Measurements from ENCODE around the gene NGB. TPM values are rescaled to one million over a fixed set of nuclear protein-coding genes. Genes with fewer than 3 reads are reported as not detected.

NGB gene
- total and polyA plus RNA-seq, 7 experiments from 2014 or later, result not detected

Small RNA genes within 50 kb of the gene (microRNA-seq; reads per million reads assigned to microRNA genes)
- not detected for gene MIR1260A (ENCODE audit: borderline microRNAs expressed)

Other genes starting within 250 kb of the NGB start
- gene IRF2BPL, start 242.5 kb downstream of the NGB start, total RNA-seq, result 10 to 100 TPM; 30.2 to 45.2 (median 34.6) TPM
- gene IRF2BPL, start 242.5 kb downstream of the NGB start, polyA plus RNA-seq, result 1 to 10 TPM; 3.5 to 3.8 TPM
- gene CIPC, start 172.9 kb downstream of the NGB start, total RNA-seq, result 10 to 100 TPM in 4 of 5 experiments, 1 to 10 TPM in 1; 5.5 to 14.2 (median 12.9) TPM
- 1 to 10 TPM; 4.3 to 8.4 TPM for gene CIPC, start 172.9 kb downstream of the NGB start, polyA plus RNA-seq
- not detected for gene ZDHHC22, start 129.4 kb downstream of the NGB start, total RNA-seq
- gene ZDHHC22, start 129.4 kb downstream of the NGB start, polyA plus RNA-seq, result not detected
- 1 to 10 TPM in 2 of 5 experiments, under 1 TPM in 3; 0.46 to 4.9 (median 0.80) TPM for gene TMEM63C, start 89.4 kb downstream of the NGB start, total RNA-seq
- gene TMEM63C, start 89.4 kb downstream of the NGB start, polyA plus RNA-seq, result not detected
- gene POMT2, start 49.7 kb upstream of the NGB start, total RNA-seq, result 10 to 100 TPM in 2 of 5 experiments, 1 to 10 TPM in 3; 6.9 to 15.3 (median 9.4) TPM
- gene POMT2, start 49.7 kb upstream of the NGB start, polyA plus RNA-seq, result under 1 TPM in 1 of 2 donors, not detected in 1; 0.39 TPM
- gene GSTZ1, start 49.8 kb upstream of the NGB start, total RNA-seq, result 10 to 100 TPM in 3 of 5 experiments, 1 to 10 TPM in 2; 7.1 to 13.4 (median 11.5) TPM
- 1 to 10 TPM; 5.6 to 9.5 TPM for gene GSTZ1, start 49.8 kb upstream of the NGB start, polyA plus RNA-seq
- 10 to 100 TPM in 1 of 5 experiments, 1 to 10 TPM in 4; 5.5 to 18.6 (median 7.0) TPM for gene TMED8, start 105.9 kb upstream of the NGB start, total RNA-seq
- gene TMED8, start 105.9 kb upstream of the NGB start, polyA plus RNA-seq, result 1 to 10 TPM; 2.4 to 3.1 TPM
- gene SAMD15, start 106.2 kb upstream of the NGB start, total RNA-seq, result under 1 TPM in 3 of 5 experiments, not detected in 2; 0.27 to 0.46 (median 0.42) TPM
- gene SAMD15, start 106.2 kb upstream of the NGB start, polyA plus RNA-seq, result not detected
- 1 to 10 TPM in 1 of 5 experiments, under 1 TPM in 4; 0.32 to 1.1 (median 0.56) TPM for gene NOXRED1, start 152.3 kb upstream of the NGB start, total RNA-seq
- not detected for gene NOXRED1, start 152.3 kb upstream of the NGB start, polyA plus RNA-seq
- gene VIPAS39, start 186.4 kb upstream of the NGB start, total RNA-seq, result 10 to 100 TPM; 12.1 to 21.2 (median 20.5) TPM
- 10 to 100 TPM; 10.5 to 11.7 TPM for gene VIPAS39, start 186.4 kb upstream of the NGB start, polyA plus RNA-seq
- 100 to 1,000 TPM in 3 of 5 experiments, 10 to 100 TPM in 2; 51.6 to 176 (median 103) TPM for gene AHSA1, start 186.9 kb upstream of the NGB start, total RNA-seq
- gene AHSA1, start 186.9 kb upstream of the NGB start, polyA plus RNA-seq, result 100 to 1,000 TPM; 142 to 175 TPM
- not detected for gene ISM2, start 227.6 kb upstream of the NGB start, total RNA-seq
- not detected for gene ISM2, start 227.6 kb upstream of the NGB start, polyA plus RNA-seq

Data from naive thymus-derived CD4-positive, alpha-beta T cell (primary cell).